GM19372 (cell line): ENCODE measurements around the gene MGA.

Experiments
- ATAC-seq: cut with Tn5 transposase; IDR thresholded peaks from one replicate; pipeline ENCODE4 v1.9.1; 2021; ENCODE audit warnings: mild to moderate bottlenecking, low read depth, moderate library complexity; ENCODE audit not compliant: unreplicated experiment

MGA gene

GRCh38 chr15:41804361-41804760 lies 144.2 kb downstream of the MGA start:
- no peak for ATAC-seq

GRCh38 chr15:41804916-41805666 lies 144.9 kb downstream of the MGA start:
- ATAC-seq, result no peak

GRCh38 chr15:41805711-41806110 lies 145.5 kb downstream of the MGA start:
- ATAC-seq, result no peak

- ATAC-seq, result no peak
These were observed 146.3 kb downstream of the MGA start for GRCh38 chr15:41806291-41807181.

- no peak for ATAC-seq
These were observed 148.9 kb downstream of the MGA start for GRCh38 chr15:41809121-41809520.

- ATAC-seq, result no peak
These were observed 149.5 kb downstream of the MGA start for GRCh38 chr15:41809526-41810220.

- no peak for ATAC-seq
These were observed 150.6 kb downstream of the MGA start for GRCh38 chr15:41810651-41811431.

- ATAC-seq, result no peak
These were observed 151.4 kb downstream of the MGA start for GRCh38 chr15:41811432-41812195.

GRCh38 chr15:41812820-41813375 lies 152.7 kb downstream of the MGA start:
- no peak for ATAC-seq

- no peak for ATAC-seq
These were observed 153.2 kb downstream of the MGA start for GRCh38 chr15:41813426-41813825.

GRCh38 chr15:41814534-41814933 lies 154.3 kb downstream of the MGA start:
- ATAC-seq, result no peak

GRCh38 chr15:41816788-41817187 lies 156.6 kb downstream of the MGA start:
- ATAC-seq, result no peak

- no peak for ATAC-seq
These were observed 157.1 kb downstream of the MGA start for GRCh38 chr15:41817327-41817726.

- ATAC-seq, result no peak
These were observed 157.6 kb downstream of the MGA start for GRCh38 chr15:41817781-41818180.

- no peak for ATAC-seq
These were observed 159.3 kb downstream of the MGA start for GRCh38 chr15:41819455-41820050.

GRCh38 chr15:41820791-41821423 lies 160.7 kb downstream of the MGA start:
- ATAC-seq, result no peak

- ATAC-seq, result no peak
These were observed 161.6 kb downstream of the MGA start for GRCh38 chr15:41821831-41822230.

- ATAC-seq, result no peak
These were observed 162.3 kb downstream of the MGA start for GRCh38 chr15:41822471-41822870.
